GM12878 (cell line): Measurements from ENCODE around the gene CETP. TPM values are rescaled to one million over a fixed set of nuclear protein-coding genes. Genes with fewer than 3 reads are reported as not detected.

Source experiments
- ATAC-seq: fragments of 200-7000 bp; cut with Tn5 transposase; 3 replicates; pipeline ENCODE4 v1.9.1; 2020; ENCODE audit warnings: mild to moderate bottlenecking, moderate library complexity
- BruUV-seq: library from RNA; stranded (reverse); fragments of 400-500 nt; replicated peaks from 2 replicates; lab custom pipeline; 2021; lab: Mats Ljungman, UMichigan
- CTCF ChIA-PET: fragments of 300-600 bp; sonication (Branson Sonifier 250); formaldehyde crosslinking; extraction: SDS; loops from one replicate; lab custom pipeline; 2021; ENCODE audit warnings: inconsistent platforms; lab: Yijun Ruan, JAX
- POLR2A ChIA-PET: fragments of 350-600 bp; formaldehyde crosslinking; extraction: SDS; loops from one replicate; lab custom pipeline; 2021; ENCODE audit warnings: inconsistent platforms; lab: Charles Lee
- RAD21 ChIA-PET: fragments of 300-600 bp; sonication (Branson Sonifier 250); formaldehyde crosslinking; loops from one replicate; lab custom pipeline; 2023; ENCODE audit warnings: antibody characterized with exemption; ENCODE audit not compliant: unreplicated experiment; lab: Charles Lee
- SMC1A ChIA-PET: fragments of 300-600 bp; sonication (Branson Sonifier 250); formaldehyde crosslinking; loops from one replicate; lab custom pipeline; 2023; ENCODE audit not compliant: unreplicated experiment, uncharacterized antibody; lab: Charles Lee
- DNase-seq: peaks from one replicate; pipeline ENCODE4 v3.0.0-alpha.2; 2011; ENCODE audit warnings: low read depth, low spot score
- FAIRE-seq: peaks from 3 replicates; lab custom pipeline; 2011; peaks lifted over from hg19 to GRCh38; lab: Jason Lieb, UNC
- H2AFZ ChIP-seq: 2 replicates; pipeline ENCODE4 v1.6.0; 2011; ENCODE audit warnings: low read depth, low read length, control low read depth; ENCODE audit not compliant: control insufficient read depth
- H3K27ac ChIP-seq: 2 replicates; pipeline ENCODE4 v1.5.1; 2011; ENCODE audit warnings: control low read depth; ENCODE audit not compliant: control insufficient read depth, insufficient read depth
- H3K27me3 ChIP-seq, 2 experiments: replicated peaks in 1 of 2; 2 replicates each; pipeline versions ENCODE4 v1.6.0 to v1.6.1; 2011; ENCODE audit warnings: low read length in 1 of 2; ENCODE audit not compliant: control insufficient read depth in 2 of 2, insufficient read depth in 2 of 2
- H3K36me3 ChIP-seq, 2 experiments: 2 replicates each; pipeline ENCODE4 v1.5.1; 2011; ENCODE audit warnings: low read length in 1 of 2; ENCODE audit not compliant: control insufficient read depth in 2 of 2, insufficient read depth in 2 of 2
- H3K4me1 ChIP-seq: 2 replicates; pipeline ENCODE4 v1.6.1; 2011; ENCODE audit warnings: mild to moderate bottlenecking, low read length, moderate library complexity, mixed read lengths; ENCODE audit not compliant: control insufficient read depth, insufficient read depth
- H3K4me2 ChIP-seq: 2 replicates; pipeline ENCODE4 v1.6.0; 2011; ENCODE audit warnings: control low read depth; ENCODE audit not compliant: control insufficient read depth, insufficient read depth
- H3K4me3 ChIP-seq: fragments of 200-600 bp; sonication (generic); 2 replicates; pipeline ENCODE4 v1.5.1; 2016
- H3K79me2 ChIP-seq: 2 replicates; pipeline ENCODE4 v1.6.0; 2011; ENCODE audit warnings: low read length; ENCODE audit not compliant: control insufficient read depth, insufficient read depth
- H3K9ac ChIP-seq: 2 replicates; pipeline ENCODE4 v1.8.0; 2011; ENCODE audit warnings: low read length, control low read depth, mixed read lengths; ENCODE audit not compliant: control insufficient read depth, insufficient read depth
- H3K9me3 ChIP-seq: replicated peaks from 3 replicates; pipeline ENCODE4 v1.5.1; 2011; ENCODE audit warnings: mild to moderate bottlenecking, low read length; ENCODE audit not compliant: control insufficient read depth, insufficient read depth
- H4K20me1 ChIP-seq: 2 replicates; pipeline ENCODE4 v1.6.0; 2011; ENCODE audit not compliant: control insufficient read depth, insufficient read depth
- HCFC1 ChIP-seq: fragments of 150-350 bp; IDR thresholded peaks from 2 replicates; pipeline ENCODE4 v1.6.1; 2014; ENCODE audit warnings: low read length
- IKZF2 ChIP-seq, 2 experiments: fragments of 450-650 bp; IDR thresholded peaks; 2 replicates each; pipeline ENCODE4 v1.6.1; 2017; ENCODE audit warnings: mild to moderate bottlenecking in 2 of 2, moderate library complexity in 2 of 2
- NBN ChIP-seq: fragments of 450-650 bp; IDR thresholded peaks from 2 replicates; pipeline ENCODE4 v1.6.1; 2016
- NFYB ChIP-seq: IDR thresholded peaks from 2 replicates; pipeline ENCODE4 v1.6.1; 2011; ENCODE audit warnings: low read depth, mild to moderate bottlenecking, low read length, improper control_type of control experiment, moderate library complexity; ENCODE audit not compliant: insufficient read depth
- SMAD1 ChIP-seq: fragments of 450-650 bp; IDR thresholded peaks from 2 replicates; pipeline ENCODE4 v1.6.1; 2018; ENCODE audit warnings: mild to moderate bottlenecking, low read depth; ENCODE audit not compliant: partially characterized antibody
- SMARCA5 ChIP-seq: fragments of 450-650 bp; IDR thresholded peaks from 2 replicates; pipeline ENCODE4 v1.6.1; 2017; ENCODE audit warnings: mild to moderate bottlenecking
- SUPT20H ChIP-seq: IDR thresholded peaks from 2 replicates; pipeline ENCODE4 v1.6.1; 2011; ENCODE audit warnings: low read depth, mild to moderate bottlenecking, low read length, moderate library complexity, borderline replicate concordance; ENCODE audit not compliant: control insufficient read depth
- YY1 ChIP-seq: IDR thresholded peaks from 2 replicates; pipeline ENCODE4 v1.6.1; 2011; ENCODE audit warnings: low read depth, mild to moderate bottlenecking, low read length
- ZNF687 ChIP-seq: fragments of 450-650 bp; IDR thresholded peaks from 2 replicates; pipeline ENCODE4 v1.6.1; 2017; ENCODE audit warnings: mild to moderate bottlenecking, moderate library complexity
- WGBS: methylation state at CpG from one replicate; pipeline ENCODE4 v1.1.6; 2016; ENCODE audit warnings: low lambda C conversion rate; ENCODE audit not compliant: insufficient replicate concordance, insufficient coverage; ENCODE audit errors: missing lambda C conversion rate; 5-methylcytosine and 5-hydroxymethylcytosine counted together
- in situ Hi-C: fragments of 300-500 bp; cut with MboI; formaldehyde crosslinking; loops from 9 replicates; pipeline ENCODE4 v1.14.3; 2018; ENCODE audit warnings: mixed read lengths
- intact Hi-C: fragments of 100-400 bp; cut with micrococcal nuclease; formaldehyde crosslinking; loops from one replicate; pipeline ENCODE4 v1.14.2; 2022; ENCODE audit not compliant: unreplicated experiment
- polyA plus RNA-seq, 11 experiments: library from polyadenylated mRNA; depleted of rRNA in 4 of 11; unstranded in 6 of 11; stranded (reverse) in 5 of 11; fragments of >200 nt; fragmentation: Nextera tagmentation in 4 of 11; fragmentation: Illumina TruSeq in 1 of 11; extraction: Ambion mirVana in 4 of 11; extraction: Trizol in 1 of 11; gene quantifications; 1 replicate in 1 of 11; 2 replicates in 10 of 11; pipeline versions ENCODE4 v1.2.1 to v1.2.3, GENCODE V29; 2011 to 2016; ENCODE audit warnings: inconsistent platforms in 2 of 11, missing spikeins in 2 of 11, low read depth in 1 of 11
- total RNA-seq, 4 experiments: library from RNA; depleted of rRNA in 3 of 4; stranded (reverse); fragments of >200 nt in 3 of 4; fragmentation: Illumina TruSeq in 1 of 4; extraction: Trizol in 1 of 4; gene quantifications; 2 replicates each; pipeline versions ENCODE4 v1.2.1 to v1.2.3, GENCODE V29; 2013 to 2021
- TF ChIP-seq, protein P1 (sequence below): fragments of 450-650 bp; IDR thresholded peaks from 2 replicates; pipeline ENCODE4 v1.6.1; 2017; ENCODE audit warnings: mild to moderate bottlenecking

The CETP gene
- total and polyA plus RNA-seq, 10 of the 15 experiments (the other 5 are each of a cell fraction or from before 2014, with no cell fraction given) = 1.2 to 6.4 (median 2.1) TPM

DNA sequence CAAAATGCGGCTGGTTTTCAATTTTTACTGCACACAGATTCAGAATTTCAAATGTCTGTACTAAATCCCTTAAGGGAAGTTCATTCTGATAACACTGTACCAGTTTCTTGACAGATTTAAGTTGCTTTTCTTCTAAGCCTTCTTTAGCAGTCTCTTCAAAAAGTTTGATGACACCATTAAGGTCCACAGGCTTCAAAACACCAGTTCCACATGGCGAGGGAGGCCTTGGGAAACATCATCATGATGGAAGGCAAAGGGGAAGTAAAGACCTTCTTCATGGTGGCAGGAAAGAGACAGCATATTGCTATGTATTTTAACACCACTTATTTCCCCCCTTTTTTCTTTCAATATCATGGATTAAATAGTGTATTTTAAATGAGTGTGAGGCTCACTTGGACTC lies 52.2 kb downstream of the CETP start:
- H3K4me3 ChIP-seq = peak overlapping the region; percentile 6; the same call in 1 of the 2 replicates
- FAIRE-seq = no peak
- BruUV-seq = no TSS peak
- ChIA-PET SMC1A (interaction anchor here (0.8 to 20.8 kb wide), 5 partner anchors 8 to 39 kb away, joined by 4 to 604 read pairs (median 8); partner anchors contain the start of genes CETP and NLRC5), CTCF (interaction anchor here (1.0 to 4.8 kb wide), 5 partner anchors 9 to 49 kb away, joined by 3 to 21 read pairs (median 4); no protein-coding TSS in a partner anchor), RAD21 (interaction anchor here (0.8 to 2.3 kb wide), 5 partner anchors 10 to 49 kb away, joined by 3 to 14 read pairs (median 5); no protein-coding TSS in a partner anchor), POLR2A (interaction anchor here (0.6 to 0.9 kb wide), 2 partner anchors 11 to 27 kb away, joined by 3 read pairs; no protein-coding TSS in a partner anchor)
- H3K9me3 ChIP-seq = no peaks in the 10 kb centered on the region
- 95% methylated on average over 2 of the region's 2 CpGs for WGBS
- peak overlapping the region; percentile 62 for H3K9ac ChIP-seq
- ATAC-seq = peak; percentile 11; the same call in 2 of the 3 replicates
- peak overlapping the region; percentile 95 for H3K27ac ChIP-seq
- intact Hi-C loops = loop anchor here (2.0 kb wide), 3 partner anchors 13 to 49 kb away; no protein-coding TSS in a partner anchor
- H3K4me1 ChIP-seq = peaks cover 47% of the 10 kb centered on the region
- peaks cover 8 to 9% of the 10 kb centered on the region in 2 experiments for H3K36me3 ChIP-seq
- 0 out of 2 replicates have a peak, but pooled peaks have one; percentile 37 for TF ChIP-seq YY1
- no peak for TF ChIP-seq SMAD1
- TF ChIP-seq, protein P1, sequence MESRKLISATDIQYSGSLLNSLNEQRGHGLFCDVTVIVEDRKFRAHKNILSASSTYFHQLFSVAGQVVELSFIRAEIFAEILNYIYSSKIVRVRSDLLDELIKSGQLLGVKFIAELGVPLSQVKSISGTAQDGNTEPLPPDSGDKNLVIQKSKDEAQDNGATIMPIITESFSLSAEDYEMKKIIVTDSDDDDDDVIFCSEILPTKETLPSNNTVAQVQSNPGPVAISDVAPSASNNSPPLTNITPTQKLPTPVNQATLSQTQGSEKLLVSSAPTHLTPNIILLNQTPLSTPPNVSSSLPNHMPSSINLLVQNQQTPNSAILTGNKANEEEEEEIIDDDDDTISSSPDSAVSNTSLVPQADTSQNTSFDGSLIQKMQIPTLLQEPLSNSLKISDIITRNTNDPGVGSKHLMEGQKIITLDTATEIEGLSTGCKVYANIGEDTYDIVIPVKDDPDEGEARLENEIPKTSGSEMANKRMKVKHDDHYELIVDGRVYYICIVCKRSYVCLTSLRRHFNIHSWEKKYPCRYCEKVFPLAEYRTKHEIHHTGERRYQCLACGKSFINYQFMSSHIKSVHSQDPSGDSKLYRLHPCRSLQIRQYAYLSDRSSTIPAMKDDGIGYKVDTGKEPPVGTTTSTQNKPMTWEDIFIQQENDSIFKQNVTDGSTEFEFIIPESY = no peak
- no peak for TF ChIP-seq NBN
- TF ChIP-seq IKZF2 (IDR thresholded peaks at IDR 0.05) = no peak
- TF ChIP-seq SMARCA5 = no peak
- TF ChIP-seq ZNF687 = peak; percentile 59; the same call in 1 of the 2 replicates
- no peak for TF ChIP-seq SUPT20H
- TF ChIP-seq NFYB = no peak
- TF ChIP-seq HCFC1 = no peak
- H2AFZ ChIP-seq = peak overlapping the region; percentile 65; the same call in 1 of the 2 replicates
- peak overlapping the region; percentile 80 for H3K4me2 ChIP-seq
- no peak for DNase-seq
- H4K20me1 ChIP-seq = no peaks in the 10 kb centered on the region
- H3K79me2 ChIP-seq = peaks cover 38% of the 10 kb centered on the region
- no peaks in the 10 kb centered on the region for H3K27me3 ChIP-seq
- in situ Hi-C loops = no loop called here
